GM23338 (cell line): ENCODE results near the gene RBKS. TPM values are rescaled to one million over a fixed set of nuclear protein-coding genes. Genes with fewer than 3 reads are reported as not detected.

ENCODE experiments used
- ATAC-seq: fragments of 200-7000 bp; cut with Tn5 transposase; 3 replicates; pipeline ENCODE4 v1.9.1; 2020
- DNase-seq: peaks from one replicate; pipeline ENCODE4 v3.0.0-alpha.2; 2015; ENCODE audit warnings: low spot score
- H2AFZ ChIP-seq: fragments of 200-600 bp; sonication (generic); 2 replicates; pipeline ENCODE4 v1.8.0; 2016; ENCODE audit warnings: antibody characterized with exemption, mild to moderate bottlenecking, moderate library complexity
- H3F3A ChIP-seq: fragments of 200-600 bp; sonication (generic); replicated peaks from 2 replicates; pipeline ENCODE4 v1.8.0; 2017; ENCODE audit warnings: antibody characterized with exemption, mixed run types, low read depth
- H3K27ac ChIP-seq: fragments of 200-600 bp; sonication (generic); 2 replicates; pipeline ENCODE4 v1.6.1; 2016; ENCODE audit warnings: low read depth
- H3K27me3 ChIP-seq: fragments of 200-600 bp; sonication (generic); 2 replicates; pipeline ENCODE4 v1.8.0; 2016; ENCODE audit warnings: mild to moderate bottlenecking, mixed run types, moderate library complexity; ENCODE audit not compliant: insufficient read depth
- H3K36me3 ChIP-seq: fragments of 200-600 bp; sonication (generic); 2 replicates; pipeline ENCODE4 v1.8.0; 2016; ENCODE audit warnings: mild to moderate bottlenecking; ENCODE audit not compliant: insufficient read depth
- H3K4me1 ChIP-seq: fragments of 200-600 bp; sonication (generic); 2 replicates; pipeline ENCODE4 v1.8.0; 2016; ENCODE audit warnings: mild to moderate bottlenecking, moderate library complexity; ENCODE audit not compliant: insufficient read depth
- H3K4me2 ChIP-seq: fragments of 200-600 bp; sonication (generic); 2 replicates; pipeline ENCODE4 v1.7.1; 2017; ENCODE audit warnings: mixed run types
- H3K4me3 ChIP-seq: fragments of 200-600 bp; sonication (generic); 2 replicates; pipeline ENCODE4 v1.6.1; 2016; ENCODE audit warnings: mixed run types
- H3K79me2 ChIP-seq: fragments of 200-600 bp; sonication (generic); replicated peaks from 2 replicates; pipeline ENCODE4 v1.8.0; 2017; ENCODE audit warnings: mild to moderate bottlenecking; ENCODE audit not compliant: insufficient read depth
- H3K9me2 ChIP-seq: fragments of 200-600 bp; sonication (generic); 2 replicates; pipeline ENCODE4 v1.8.0; 2017; ENCODE audit not compliant: insufficient read depth
- H4K20me1 ChIP-seq: fragments of 200-600 bp; sonication (generic); replicated peaks from 2 replicates; pipeline ENCODE4 v1.8.0; 2017; ENCODE audit warnings: mild to moderate bottlenecking; ENCODE audit not compliant: insufficient read depth
- H3K27ac Mint-ChIP-seq: 2 replicates; pipeline ENCODE4 v1.8.0; 2020; ENCODE audit warnings: inconsistent platforms, mild to moderate bottlenecking, moderate library complexity, mixed read lengths
- H3K27me3 Mint-ChIP-seq: 3 replicates; pipeline ENCODE4 v1.8.0; 2022; ENCODE audit warnings: low read depth, mild to moderate bottlenecking, moderate library complexity, mixed read lengths, inconsistent platforms; ENCODE audit not compliant: insufficient read depth, poor library complexity
- H3K36me3 Mint-ChIP-seq: 3 replicates; pipeline ENCODE4 v1.8.0; 2021; ENCODE audit warnings: low read depth, mild to moderate bottlenecking, inconsistent platforms, moderate library complexity, mixed read lengths
- H3K4me1 Mint-ChIP-seq: 3 replicates; pipeline ENCODE4 v1.8.0; 2020; ENCODE audit warnings: mild to moderate bottlenecking, inconsistent platforms, mixed read lengths
- H3K4me3 Mint-ChIP-seq: 3 replicates; pipeline ENCODE4 v1.8.0; 2021; ENCODE audit warnings: moderate library complexity, mild to moderate bottlenecking, inconsistent platforms, mixed read lengths
- H3K9me3 Mint-ChIP-seq: 3 replicates; pipeline ENCODE4 v1.8.0; 2020; ENCODE audit warnings: moderate library complexity, mild to moderate bottlenecking, inconsistent platforms, mixed read lengths
- CREB1 ChIP-seq: fragments of 250-450 bp; sonication (Bioruptor Pico); IDR thresholded peaks from 2 replicates; pipeline ENCODE4 v1.5.0; 2020; ENCODE audit warnings: low read depth, mild to moderate bottlenecking, moderate library complexity
- EZH2 ChIP-seq: fragments of 200-600 bp; sonication (generic); IDR thresholded peaks from one replicate; pipeline ENCODE4 v1.8.0; 2017; ENCODE audit warnings: antibody characterized with exemption, mild to moderate bottlenecking, low read depth; ENCODE audit not compliant: unreplicated experiment
- EZH2phosphoT487 ChIP-seq: fragments of 200-600 bp; sonication (generic); IDR thresholded peaks from one replicate; pipeline ENCODE4 v1.8.1; 2018; ENCODE audit warnings: antibody characterized with exemption; ENCODE audit not compliant: unreplicated experiment
- JUNB ChIP-seq: IDR thresholded peaks from one replicate; pipeline ENCODE4 v1.6.1; 2016; ENCODE audit warnings: antibody characterized with exemption; ENCODE audit not compliant: unreplicated experiment
- NANOG ChIP-seq: IDR thresholded peaks from 2 replicates; pipeline ENCODE4 v1.6.1; 2016; ENCODE audit warnings: antibody characterized with exemption, borderline replicate concordance
- POLR2AphosphoS5 ChIP-seq: IDR thresholded peaks from 2 replicates; pipeline ENCODE4 v1.6.1; 2016; ENCODE audit warnings: antibody characterized with exemption, low read depth
- STAT1 ChIP-seq: IDR thresholded peaks from one replicate; pipeline ENCODE4 v1.6.1; 2016; ENCODE audit warnings: antibody characterized with exemption; ENCODE audit not compliant: unreplicated experiment
- ZNF114 ChIP-seq: fragments of 250-450 bp; sonication (Bioruptor Pico); IDR thresholded peaks from 2 replicates; pipeline ENCODE4 v1.5.0; 2020; ENCODE audit warnings: mild to moderate bottlenecking, moderate library complexity
- ZNF331 ChIP-seq: fragments of 250-450 bp; sonication (Bioruptor Pico); IDR thresholded peaks from 2 replicates; pipeline ENCODE4 v1.5.0; 2020; ENCODE audit warnings: low read depth, mild to moderate bottlenecking, moderate library complexity
- polyA plus RNA-seq: library from polyadenylated mRNA; unstranded; fragments of >200 nt; fragmentation: Nextera tagmentation; extraction: Ambion mirVana; gene quantifications from 2 replicates; pipeline ENCODE4 v1.2.1, GENCODE V29; 2016
- total RNA-seq: library from RNA; depleted of rRNA; stranded (reverse); fragments of >200 nt; shearing (Covaris generic); gene quantifications from 2 replicates; pipeline ENCODE4 v1.2.3, GENCODE V29; 2014
- TF ChIP-seq, protein P1 (sequence below): IDR thresholded peaks from 2 replicates; pipeline ENCODE4 v1.6.1; 2016; ENCODE audit warnings: antibody characterized with exemption
- TF ChIP-seq, protein P2 (sequence below): IDR thresholded peaks from one replicate; pipeline ENCODE4 v1.6.1; 2018; ENCODE audit warnings: antibody characterized with exemption; ENCODE audit not compliant: unreplicated experiment
- TF ChIP-seq, protein P3 (sequence below), 2 experiments: fragments of 200-600 bp in 1 of 2; sonication (generic) in 1 of 2; conservative IDR thresholded peaks; 2 replicates each; pipeline versions ENCODE4 v1.5.1 to v1.6.1; 2016 to 2017; ENCODE audit warnings: antibody characterized with exemption in 2 of 2, low read depth in 2 of 2, mild to moderate bottlenecking in 2 of 2, moderate library complexity in 1 of 2

The RBKS gene
- total and polyA plus RNA-seq, 2 experiments from 2014 or later: 1.3 to 1.5 TPM

DNA sequence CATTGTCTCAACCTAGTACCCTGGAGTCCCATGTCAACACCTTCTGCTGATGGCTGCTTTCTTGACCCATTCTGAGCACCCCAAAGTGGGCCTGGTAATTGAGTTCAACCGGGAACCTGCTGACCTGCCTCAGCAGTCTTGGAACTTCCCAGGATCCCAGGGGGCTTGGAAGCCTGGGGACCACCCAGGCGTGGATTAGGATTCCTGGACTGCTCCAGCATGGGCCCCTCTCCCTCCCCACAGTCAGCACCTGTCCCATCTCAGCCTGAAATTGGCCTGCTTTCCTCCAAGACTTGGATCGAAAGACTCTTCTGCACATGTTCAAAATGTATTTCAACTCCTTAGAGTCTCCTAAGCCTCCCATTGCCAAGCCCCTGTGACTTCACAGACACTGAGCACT lies 134.1 kb downstream of the RBKS start (continued):
- TF ChIP-seq CREB1 (CRISPR knock-in tag): no peak
- no peak for TF ChIP-seq NANOG
- no peak for TF ChIP-seq ZNF114
- TF ChIP-seq EZH2phosphoT487: no peak
- no peak for TF ChIP-seq POLR2AphosphoS5
- TF ChIP-seq, protein P1, sequence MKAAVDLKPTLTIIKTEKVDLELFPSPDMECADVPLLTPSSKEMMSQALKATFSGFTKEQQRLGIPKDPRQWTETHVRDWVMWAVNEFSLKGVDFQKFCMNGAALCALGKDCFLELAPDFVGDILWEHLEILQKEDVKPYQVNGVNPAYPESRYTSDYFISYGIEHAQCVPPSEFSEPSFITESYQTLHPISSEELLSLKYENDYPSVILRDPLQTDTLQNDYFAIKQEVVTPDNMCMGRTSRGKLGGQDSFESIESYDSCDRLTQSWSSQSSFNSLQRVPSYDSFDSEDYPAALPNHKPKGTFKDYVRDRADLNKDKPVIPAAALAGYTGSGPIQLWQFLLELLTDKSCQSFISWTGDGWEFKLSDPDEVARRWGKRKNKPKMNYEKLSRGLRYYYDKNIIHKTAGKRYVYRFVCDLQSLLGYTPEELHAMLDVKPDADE: no peak
- TF ChIP-seq ZNF331 (CRISPR knock-in tag): no peak
- TF ChIP-seq JUNB: no peak
- TF ChIP-seq, protein P2, sequence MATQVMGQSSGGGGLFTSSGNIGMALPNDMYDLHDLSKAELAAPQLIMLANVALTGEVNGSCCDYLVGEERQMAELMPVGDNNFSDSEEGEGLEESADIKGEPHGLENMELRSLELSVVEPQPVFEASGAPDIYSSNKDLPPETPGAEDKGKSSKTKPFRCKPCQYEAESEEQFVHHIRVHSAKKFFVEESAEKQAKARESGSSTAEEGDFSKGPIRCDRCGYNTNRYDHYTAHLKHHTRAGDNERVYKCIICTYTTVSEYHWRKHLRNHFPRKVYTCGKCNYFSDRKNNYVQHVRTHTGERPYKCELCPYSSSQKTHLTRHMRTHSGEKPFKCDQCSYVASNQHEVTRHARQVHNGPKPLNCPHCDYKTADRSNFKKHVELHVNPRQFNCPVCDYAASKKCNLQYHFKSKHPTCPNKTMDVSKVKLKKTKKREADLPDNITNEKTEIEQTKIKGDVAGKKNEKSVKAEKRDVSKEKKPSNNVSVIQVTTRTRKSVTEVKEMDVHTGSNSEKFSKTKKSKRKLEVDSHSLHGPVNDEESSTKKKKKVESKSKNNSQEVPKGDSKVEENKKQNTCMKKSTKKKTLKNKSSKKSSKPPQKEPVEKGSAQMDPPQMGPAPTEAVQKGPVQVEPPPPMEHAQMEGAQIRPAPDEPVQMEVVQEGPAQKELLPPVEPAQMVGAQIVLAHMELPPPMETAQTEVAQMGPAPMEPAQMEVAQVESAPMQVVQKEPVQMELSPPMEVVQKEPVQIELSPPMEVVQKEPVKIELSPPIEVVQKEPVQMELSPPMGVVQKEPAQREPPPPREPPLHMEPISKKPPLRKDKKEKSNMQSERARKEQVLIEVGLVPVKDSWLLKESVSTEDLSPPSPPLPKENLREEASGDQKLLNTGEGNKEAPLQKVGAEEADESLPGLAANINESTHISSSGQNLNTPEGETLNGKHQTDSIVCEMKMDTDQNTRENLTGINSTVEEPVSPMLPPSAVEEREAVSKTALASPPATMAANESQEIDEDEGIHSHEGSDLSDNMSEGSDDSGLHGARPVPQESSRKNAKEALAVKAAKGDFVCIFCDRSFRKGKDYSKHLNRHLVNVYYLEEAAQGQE: no peak
- TF ChIP-seq, protein P3, sequence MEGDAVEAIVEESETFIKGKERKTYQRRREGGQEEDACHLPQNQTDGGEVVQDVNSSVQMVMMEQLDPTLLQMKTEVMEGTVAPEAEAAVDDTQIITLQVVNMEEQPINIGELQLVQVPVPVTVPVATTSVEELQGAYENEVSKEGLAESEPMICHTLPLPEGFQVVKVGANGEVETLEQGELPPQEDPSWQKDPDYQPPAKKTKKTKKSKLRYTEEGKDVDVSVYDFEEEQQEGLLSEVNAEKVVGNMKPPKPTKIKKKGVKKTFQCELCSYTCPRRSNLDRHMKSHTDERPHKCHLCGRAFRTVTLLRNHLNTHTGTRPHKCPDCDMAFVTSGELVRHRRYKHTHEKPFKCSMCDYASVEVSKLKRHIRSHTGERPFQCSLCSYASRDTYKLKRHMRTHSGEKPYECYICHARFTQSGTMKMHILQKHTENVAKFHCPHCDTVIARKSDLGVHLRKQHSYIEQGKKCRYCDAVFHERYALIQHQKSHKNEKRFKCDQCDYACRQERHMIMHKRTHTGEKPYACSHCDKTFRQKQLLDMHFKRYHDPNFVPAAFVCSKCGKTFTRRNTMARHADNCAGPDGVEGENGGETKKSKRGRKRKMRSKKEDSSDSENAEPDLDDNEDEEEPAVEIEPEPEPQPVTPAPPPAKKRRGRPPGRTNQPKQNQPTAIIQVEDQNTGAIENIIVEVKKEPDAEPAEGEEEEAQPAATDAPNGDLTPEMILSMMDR (conservative IDR thresholded peaks at IDR 0.05; ENCODE audit: low read depth in 2 of 2): no peak

DNA sequence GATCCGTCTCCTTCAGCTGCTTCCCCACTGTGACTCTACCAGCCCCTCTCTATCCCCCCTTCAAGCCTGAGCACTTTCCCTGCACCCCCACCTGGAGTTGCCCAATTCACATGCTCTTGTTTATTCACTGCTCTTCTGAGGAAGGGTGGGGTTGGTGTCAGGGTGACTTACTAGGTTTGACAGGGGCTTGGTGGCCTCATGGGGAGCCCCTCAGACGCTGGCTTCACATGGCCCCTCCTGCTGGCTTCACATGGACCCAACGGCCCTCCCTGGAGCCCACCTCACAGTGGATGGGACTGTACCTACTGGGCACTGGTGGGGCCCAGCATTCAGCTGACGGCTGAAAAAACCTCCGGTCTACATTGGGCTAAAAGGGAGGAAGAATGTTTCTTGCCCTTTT lies 135.4 kb downstream of the RBKS start:
- Histone ChIP-seq H3K4me3 (no peak overlapping the region), H3K27ac (no peak overlapping the region), H2AFZ (no peak overlapping the region), H3K4me2 (no peak overlapping the region), H3K27me3 (no peaks in the 10 kb centered on the region), H3K36me3 (no peaks in the 10 kb centered on the region), H3K4me1 (peaks cover 13% of the 10 kb centered on the region), H3K79me2 (no peaks in the 10 kb centered on the region), H3F3A (0 out of 2 replicates have a peak, but pooled peaks cover 5% of the 10 kb centered on the region), H3K9me2 (no peaks in the 10 kb centered on the region), H4K20me1 (no peaks in the 10 kb centered on the region)
- peaks cover 27% of the 10 kb centered on the region for H3K36me3 Mint-ChIP-seq
- no peak for ATAC-seq
- peaks cover 10% of the 10 kb centered on the region for H3K27me3 Mint-ChIP-seq
- DNase-seq: no peak
- H3K27ac Mint-ChIP-seq: 0 out of 2 replicates have a peak overlapping the region, but pooled peaks have one; percentile 49
- 0 out of 3 replicates have a peak overlapping the region, but pooled peaks have one; percentile 14 for H3K4me3 Mint-ChIP-seq
- H3K4me1 Mint-ChIP-seq: peaks cover 33% of the 10 kb centered on the region
- no peaks in the 10 kb centered on the region for H3K9me3 Mint-ChIP-seq
- TF ChIP-seq JUNB (no peak), NANOG (no peak), ZNF114 (no peak), STAT1 (no peak), POLR2AphosphoS5 (no peak), EZH2 (no peak), EZH2phosphoT487 (no peak), CREB1 (CRISPR knock-in tag) (no peak)
- TF ChIP-seq, protein P1: no peak
- TF ChIP-seq, protein P2: no peak
